ENCODE measurements around the gene SRPK2.
A peak's percentile ranks its signal among the peaks of the same experiment; 100 is the strongest.

SRPK2 gene

DNA sequence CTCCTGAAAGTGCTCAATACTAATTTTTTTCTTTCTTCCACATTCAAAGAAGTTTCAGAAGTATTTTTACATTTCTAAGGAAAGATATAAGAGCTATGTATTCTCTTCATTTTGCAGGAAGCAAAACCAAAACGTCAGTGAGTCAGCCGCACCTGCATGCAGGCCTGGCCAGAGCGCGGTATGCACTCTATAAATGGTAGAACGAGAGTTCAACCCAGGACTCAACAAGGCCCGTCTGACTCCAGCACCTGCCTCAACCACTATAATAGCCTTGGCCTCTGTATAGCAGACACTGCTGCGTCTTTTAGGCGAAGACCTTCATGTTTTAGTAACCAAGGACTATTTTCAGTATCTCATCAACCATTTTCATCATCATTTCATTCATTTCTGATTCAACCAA is 261.5 kb downstream of the SRPK2 start:
- no peak for DNase-seq

GRCh38 chr7:105126436-105126975 is 262.2 kb downstream of the SRPK2 start:
- no peak for DNase-seq

DNA sequence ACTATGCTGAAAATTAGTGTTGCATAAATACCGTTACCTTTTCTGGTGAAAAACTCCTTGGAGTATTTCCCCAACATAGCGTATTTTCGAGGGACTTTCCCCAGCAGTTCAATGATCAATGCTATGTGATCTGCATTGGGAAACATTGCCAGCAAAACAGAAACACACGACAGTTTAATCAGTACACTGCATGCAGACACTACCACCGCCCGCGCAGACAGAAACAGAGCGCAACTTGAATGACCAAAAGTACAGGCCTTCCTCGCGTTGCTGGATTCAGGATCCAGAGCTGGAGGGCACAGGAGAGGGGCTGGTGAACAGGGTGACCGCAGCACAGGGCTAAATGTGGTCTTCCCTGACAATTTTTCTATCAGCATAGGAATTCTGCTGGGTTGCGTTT is 263.0 kb downstream of the SRPK2 start:
- DNase-seq = no peak

DNA sequence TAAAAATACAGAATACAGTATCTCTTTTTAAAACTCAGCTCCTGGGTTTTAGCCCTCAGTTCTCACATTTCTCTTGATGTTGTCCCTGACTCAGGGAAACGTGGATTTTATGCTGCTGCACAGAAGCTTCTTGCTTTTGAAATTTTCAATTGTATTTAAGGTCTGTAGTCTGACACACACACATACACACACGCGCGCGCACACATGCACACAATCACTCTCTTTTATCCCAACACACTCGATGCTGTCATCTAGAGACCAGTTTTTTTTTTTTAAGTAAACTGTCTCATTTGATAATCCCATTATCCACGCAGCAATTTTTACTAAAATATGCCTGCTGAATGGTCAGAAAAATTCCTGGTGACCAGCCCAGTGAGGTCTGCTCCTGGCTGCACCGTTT is 266.1 kb downstream of the SRPK2 start:
- DNase-seq = no peak

- DNase-seq = no peak
These were observed 269.8 kb downstream of the SRPK2 start for GRCh38 chr7:105118612-105119600.

GRCh38 chr7:105112440-105113418 is 276.0 kb downstream of the SRPK2 start:
- DNase-seq = no peak

- DNase-seq = no peak
These were observed 281.3 kb downstream of the SRPK2 start for GRCh38 chr7:105107458-105107857.

DNA sequence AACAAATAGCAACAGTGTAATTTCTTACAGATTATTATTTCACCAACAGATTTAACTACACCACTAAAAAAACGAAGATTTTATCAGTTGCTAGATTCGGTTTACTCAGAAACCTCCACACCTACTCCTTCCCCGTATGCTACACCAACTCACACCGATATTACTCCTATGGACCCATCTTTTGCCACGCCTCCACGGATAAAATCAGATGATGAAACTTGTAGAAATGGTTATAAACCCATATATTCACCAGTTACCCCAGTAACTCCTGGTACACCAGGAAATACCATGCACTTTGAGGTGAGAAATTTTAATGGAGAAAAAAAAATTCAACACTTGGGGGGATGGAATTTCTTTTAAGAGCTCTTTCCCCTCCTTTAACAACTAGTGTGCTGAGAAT is 282.2 kb downstream of the SRPK2 start:
- no peak for DNase-seq

DNA sequence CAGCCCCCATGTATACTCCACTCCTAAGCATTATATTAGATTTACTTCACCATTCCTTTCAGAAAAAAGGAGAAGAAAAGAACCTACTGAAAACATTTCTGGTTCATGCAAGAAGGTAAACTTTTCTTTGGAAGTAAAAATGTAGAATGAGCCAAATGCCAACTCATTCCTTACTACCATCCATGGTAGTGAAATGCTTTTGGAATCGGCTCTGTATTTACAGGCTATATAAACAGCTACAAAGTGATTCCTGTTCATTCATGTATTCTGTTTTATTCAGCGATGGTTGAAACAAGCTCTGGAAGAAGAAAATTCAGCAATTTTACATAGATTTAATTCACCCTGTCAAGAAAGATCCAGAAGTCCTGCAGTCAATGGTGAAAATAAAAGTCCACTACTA is 283.1 kb downstream of the SRPK2 start:
- DNase-seq = no peak

DNA sequence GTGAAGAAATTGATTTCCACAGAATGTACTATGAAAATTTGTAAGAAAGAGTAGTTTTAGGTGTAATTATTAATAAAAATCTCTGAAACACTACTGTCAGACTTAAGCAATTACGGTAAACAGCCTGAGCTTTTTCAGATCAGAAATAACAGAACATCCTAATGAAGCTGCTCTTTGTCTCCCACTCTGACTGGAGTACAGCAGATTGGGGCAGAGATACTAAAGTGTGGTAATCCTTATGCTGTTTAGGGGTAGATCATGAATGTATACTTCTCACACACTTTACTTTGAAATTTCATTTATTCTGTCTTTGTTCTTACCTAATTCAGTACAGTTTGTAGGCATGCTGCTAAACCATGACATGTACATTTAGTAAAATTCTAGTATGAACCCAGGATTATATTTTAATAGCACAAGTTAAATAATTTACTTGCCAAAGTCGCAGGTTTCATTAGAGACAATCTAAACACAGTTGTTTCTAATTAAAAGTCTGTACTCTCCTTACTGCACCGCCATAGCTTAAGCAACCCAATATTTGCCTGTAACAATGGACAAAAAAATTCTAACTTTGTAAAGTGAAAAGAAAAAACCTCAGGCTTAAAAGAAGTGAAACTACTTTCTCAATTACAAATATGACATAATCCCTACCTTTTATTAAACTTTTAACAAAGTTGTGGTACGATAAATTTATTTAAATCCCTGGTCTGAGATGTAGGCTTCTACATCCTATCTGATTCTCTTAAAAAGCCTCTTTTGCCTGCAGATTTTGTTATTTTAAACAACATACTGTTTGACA is 286.0 kb downstream of the SRPK2 start:
- DNase-seq = no peak

GRCh38 chr7:105101864-105102263 is 286.9 kb downstream of the SRPK2 start:
- DNase-seq = no peak

- no peak for DNase-seq
These were observed 289.7 kb downstream of the SRPK2 start for GRCh38 chr7:105098863-105099515.

GRCh38 chr7:105097619-105098018 is 291.1 kb downstream of the SRPK2 start:
- DNase-seq = peak; percentile 30

DNA sequence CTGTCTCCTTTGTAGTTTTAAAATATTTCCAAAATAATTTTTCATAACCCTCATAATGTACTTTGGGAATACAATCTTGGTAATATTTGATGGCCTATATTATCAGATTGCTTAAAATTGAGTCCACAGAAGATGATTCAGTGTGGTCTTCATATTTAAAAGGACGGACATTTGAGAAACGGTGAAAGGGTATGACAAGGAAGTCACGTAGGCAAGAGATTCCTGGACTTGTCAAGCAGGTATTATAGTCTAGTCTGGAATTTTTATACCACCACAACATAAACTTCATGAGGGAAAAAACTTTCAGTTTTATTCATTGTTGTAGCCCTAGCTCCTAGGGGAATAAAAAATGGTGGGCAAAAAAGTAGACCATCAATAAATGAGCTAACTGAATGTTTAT is 292.4 kb downstream of the SRPK2 start:
- DNase-seq = no peak

DNA sequence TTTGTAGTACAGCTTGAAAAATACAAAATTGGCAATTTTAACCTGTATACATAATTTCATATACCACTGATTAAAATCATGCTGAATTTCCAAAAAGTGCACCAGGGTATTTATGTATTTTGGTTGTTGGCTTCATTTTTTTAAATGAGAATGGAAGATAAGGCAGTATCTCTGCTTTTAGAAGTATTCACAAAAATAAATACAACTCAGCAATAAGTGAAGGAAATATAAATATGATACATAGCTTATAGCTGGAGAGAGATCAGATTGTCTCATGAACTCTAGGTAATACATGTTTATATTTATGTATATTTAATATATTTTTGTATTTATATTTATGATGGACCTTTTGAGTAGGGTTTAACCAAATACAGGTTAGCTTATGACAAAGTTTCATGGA is 293.8 kb downstream of the SRPK2 start:
- no peak for DNase-seq

GRCh38 chr7:105088456-105088855 is 300.3 kb downstream of the SRPK2 start:
- DNase-seq = no peak

DNA sequence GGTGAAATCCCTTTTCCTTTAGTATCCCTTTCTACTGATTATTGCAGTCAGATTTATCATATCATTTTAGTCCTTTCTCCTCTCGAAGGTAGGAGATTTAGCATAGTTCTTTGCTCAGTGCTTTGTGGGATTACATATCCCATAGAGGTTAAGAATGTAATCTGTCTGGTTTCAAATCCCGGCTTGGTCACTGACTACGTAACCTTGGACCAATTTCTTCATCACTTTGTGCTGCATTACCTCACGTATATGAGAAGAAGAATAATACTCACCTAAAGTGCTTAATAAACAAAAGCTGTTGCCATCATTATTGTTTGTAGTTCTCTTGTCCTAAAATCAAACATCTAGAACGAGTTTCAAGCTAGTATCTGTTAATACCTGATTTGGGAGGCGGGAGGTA is 300.7 kb downstream of the SRPK2 start:
- no peak for DNase-seq

DNA sequence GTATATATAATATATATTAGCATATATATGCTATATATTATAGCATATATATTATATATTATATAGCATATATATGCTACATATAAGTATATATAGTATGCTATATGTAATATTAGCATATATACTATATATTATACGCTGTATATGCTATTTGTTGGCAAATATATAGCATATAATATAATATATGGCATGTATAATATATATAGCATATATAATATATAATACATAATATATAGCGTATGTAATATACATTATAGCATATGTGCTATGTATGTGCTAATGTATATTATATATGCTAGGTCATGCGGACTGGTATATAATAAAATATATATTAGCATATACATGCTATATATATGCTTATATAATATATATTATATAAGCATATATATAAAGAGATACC is 301.9 kb downstream of the SRPK2 start:
- no peak for DNase-seq

GRCh38 chr7:105084581-105084980 is 304.1 kb downstream of the SRPK2 start:
- no peak for DNase-seq

GRCh38 chr7:105079348-105079747 is 309.4 kb downstream of the SRPK2 start:
- no peak for DNase-seq

DNA sequence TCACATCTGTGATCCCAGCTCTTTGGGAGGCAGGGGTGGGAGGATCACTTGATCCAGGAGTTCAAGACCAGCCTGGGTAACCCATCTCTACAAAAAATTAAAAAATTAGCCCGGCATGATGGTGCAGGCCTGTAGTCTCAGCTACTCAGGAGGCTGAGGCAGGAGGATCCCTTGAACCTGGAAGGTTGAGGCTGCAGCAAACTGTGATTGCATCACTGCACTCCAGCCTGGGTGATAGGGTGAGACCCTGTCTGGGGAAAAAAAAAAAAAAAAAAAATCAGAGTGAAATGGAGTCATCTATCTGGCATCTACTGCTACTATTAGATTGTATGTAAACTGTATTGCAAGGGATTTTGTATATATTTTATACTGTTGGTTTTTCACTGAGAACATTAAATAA is 315.6 kb downstream of the SRPK2 start:
- DNase-seq = no peak

DNA sequence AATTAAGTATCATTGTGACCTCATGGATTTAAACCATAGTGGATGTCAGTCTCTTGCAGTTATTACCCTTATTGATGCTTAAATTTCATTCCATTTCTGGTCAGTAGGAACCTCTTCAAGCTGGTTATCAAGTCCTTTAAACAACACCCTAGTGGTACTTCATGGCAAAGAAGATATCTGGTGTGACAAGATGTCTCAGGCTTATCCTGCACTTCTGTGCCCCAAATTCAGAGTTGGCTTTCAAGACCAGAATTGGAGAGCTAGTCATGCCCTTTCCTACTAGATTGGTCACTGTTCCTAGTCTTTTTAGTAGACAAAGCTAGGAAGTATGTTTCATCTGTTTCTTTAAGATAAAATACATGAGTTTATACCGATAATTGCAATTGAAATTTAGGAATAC is 319.8 kb downstream of the SRPK2 start:
- no peak for DNase-seq

Measured in eye (tissue), 1 donor.